Left colon (tissue), 2 donors: ENCODE results near the gene CCDC106. TPM values are rescaled to one million over a fixed set of nuclear protein-coding genes. Genes with fewer than 3 reads are reported as not detected.
A peak's percentile ranks its signal among the peaks of the same experiment; 100 is the strongest.

Experiments used
- ATAC-seq: fragments of 200-7000 bp; cut with Tn5 transposase; one replicate; pipeline ENCODE4 v1.9.1; 2020; ENCODE audit warnings: mild to moderate bottlenecking, moderate library complexity
- DNase-seq, 2 donors: peaks; one replicate each; pipeline ENCODE4 v3.0.0-alpha.2; 2020
- intact Hi-C, 2 donors: fragments of 100-400 bp; cut with DNase I in 1 of 2; cut with micrococcal nuclease in 1 of 2; formaldehyde crosslinking; loops; one replicate each; pipeline versions ENCODE4 v1.11.2 to v1.14.0; 2022; cut with DNase I, micrococcal nuclease
- total RNA-seq, 2 donors: library from RNA; stranded (reverse); fragmentation: NEBNext Ultra II Directional; extraction: Animal tissue kit (Norgen Biotek cat#: 25700); gene quantifications; one replicate each; pipeline ENCODE4 v1.2.1, GENCODE V29; 2021
- donor health status: DM: no; HTN: no; CAD: no.
- donor health status: DM: yes; HTN: yes; CAD: no.

The CCDC106 gene
- total RNA-seq, 2 donors from 2014 or later = 6.2 to 6.7 TPM

GRCh38 chr19:55644842-55645511, 3.0 kb upstream of the CCDC106 start:
- intact Hi-C loops = no loop called here
- DNase-seq (no peak), ATAC-seq (no peak)

DNA sequence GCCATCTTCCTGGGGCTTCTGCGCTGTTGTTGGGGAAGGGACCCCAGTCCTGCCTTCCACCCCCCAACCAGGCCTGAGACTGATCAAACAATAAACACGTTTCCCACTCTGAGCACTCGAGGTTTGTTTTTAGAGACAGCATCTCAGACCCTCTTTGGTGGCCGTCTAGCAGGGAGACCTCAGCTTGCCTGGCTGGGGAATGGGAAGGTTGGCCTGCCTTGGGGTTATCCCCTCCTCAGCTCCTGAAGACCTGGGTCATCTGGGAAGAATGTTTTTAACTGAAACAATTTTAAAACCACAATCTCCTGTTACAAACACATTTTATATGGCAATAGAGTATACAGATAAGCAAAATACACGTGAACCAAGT, 2.5 kb upstream of the CCDC106 start:
- ATAC-seq (no peak), DNase-seq (no peak)
- intact Hi-C loops = no loop called here

- DNase-seq (no peak), ATAC-seq (no peak)
- intact Hi-C loops = no loop called here
Measured at GRCh38 chr19:55646889-55647731, 902 bp upstream of the CCDC106 start.

DNA sequence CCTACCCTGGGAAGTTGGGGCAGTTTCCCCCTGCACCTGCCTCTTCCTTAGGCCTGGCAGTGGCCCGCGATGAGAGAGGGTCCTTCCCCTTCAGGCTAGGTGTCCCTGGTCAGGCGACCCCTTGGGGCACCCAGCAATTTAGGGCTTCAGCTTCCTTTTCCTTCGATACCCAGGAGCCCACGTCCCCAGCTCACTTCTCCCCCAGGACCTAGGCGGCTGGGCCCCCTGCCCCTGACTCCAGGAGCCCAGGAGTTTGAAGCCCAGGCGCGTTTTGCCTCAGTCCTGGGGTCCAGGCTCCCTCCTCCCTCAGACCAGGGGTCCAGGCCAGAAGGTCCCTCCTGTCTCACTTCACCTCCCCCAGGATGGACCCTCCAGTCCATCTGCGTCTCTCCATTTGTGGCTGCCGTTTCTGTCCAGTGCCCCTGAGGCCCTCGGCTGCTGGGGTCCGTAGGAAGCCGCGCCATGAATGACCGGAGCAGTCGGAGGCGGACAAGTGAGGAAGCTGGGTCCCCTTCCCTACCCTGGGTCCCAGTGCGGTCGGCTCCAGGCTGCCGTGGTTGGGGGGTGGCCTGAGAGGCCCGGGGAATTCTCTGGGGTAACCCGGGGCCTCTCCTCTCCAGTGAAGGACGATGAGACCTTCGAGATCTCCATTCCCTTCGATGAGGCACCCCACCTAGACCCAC, 714 bp downstream of the CCDC106 start:
- ATAC-seq = no peak
- DNase-seq = no peak
- intact Hi-C loops = no loop called here

DNA sequence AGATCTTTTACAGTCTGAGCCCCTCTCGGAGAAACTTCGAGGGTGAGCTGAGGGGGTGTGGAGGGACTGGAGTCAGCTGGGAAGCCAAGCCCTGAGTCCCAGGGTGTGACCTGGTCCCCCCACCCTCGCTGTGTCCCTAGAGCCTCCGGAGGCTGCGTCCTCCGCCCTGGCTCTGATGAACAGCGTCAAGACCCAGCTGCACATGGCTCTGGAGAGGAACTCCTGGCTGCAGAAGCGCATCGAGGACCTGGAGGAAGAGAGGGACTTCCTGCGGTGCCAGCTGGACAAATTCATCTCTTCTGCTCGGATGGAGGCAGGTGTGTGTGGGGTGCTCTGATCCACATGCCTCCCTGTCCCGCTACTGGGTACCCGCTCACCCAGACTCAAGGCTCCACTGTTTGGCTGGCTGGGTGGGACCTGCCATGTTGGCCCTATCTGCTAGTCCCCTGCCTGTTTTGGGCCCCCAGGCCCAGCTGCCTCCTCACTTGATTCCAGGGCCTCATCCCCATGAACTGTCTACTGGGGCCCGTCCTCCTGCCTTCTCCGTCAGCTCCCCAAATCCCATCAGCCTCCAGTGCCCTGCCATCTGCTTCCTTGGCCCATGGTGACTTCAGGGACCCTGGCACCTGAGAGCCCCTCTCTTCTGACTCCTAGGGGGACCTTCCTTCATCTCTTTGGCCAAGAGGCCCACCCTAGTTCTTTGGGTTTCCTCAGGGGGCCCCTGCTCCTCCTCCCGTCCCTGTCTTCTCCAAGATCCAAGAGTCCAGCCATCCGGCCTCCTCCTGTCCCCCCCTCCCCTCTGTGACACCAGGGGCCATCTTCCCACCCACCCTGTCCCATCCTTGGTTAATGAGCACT, 1.5 kb downstream of the CCDC106 start:
- ATAC-seq (no peak), DNase-seq (no peak)
- intact Hi-C loops = no loop called here

DNA sequence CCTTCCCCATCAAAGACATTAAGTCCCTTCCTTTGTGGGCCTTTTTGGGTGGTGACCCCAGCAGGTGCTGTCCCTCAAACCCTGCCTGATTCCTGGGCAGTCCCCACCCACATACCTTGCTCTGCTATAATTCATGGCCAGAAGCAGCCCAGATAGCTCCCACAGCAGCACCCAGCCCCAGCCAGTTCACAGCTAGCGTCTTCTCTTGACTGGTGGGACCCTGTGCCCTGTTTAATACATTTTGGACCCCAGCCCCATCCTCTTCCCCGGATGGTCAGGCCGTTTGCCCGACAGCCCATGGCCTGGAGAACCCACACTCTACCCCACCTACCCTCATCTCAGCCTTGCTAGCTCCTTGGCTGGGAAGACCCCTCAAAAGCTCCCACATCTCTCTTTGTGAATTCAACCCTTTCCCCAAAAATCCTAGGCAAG, 2.1 kb downstream of the CCDC106 start:
- intact Hi-C loops = no loop called here

GRCh38 chr19:55650602-55651230, 2.7 kb downstream of the CCDC106 start:
- no peak for DNase-seq
- intact Hi-C loops = no loop called here
- no peak for ATAC-seq

More for the DNA sequence above, 2.1 kb downstream of the CCDC106 start:
- ATAC-seq (no peak), DNase-seq (no peak)

DNA sequence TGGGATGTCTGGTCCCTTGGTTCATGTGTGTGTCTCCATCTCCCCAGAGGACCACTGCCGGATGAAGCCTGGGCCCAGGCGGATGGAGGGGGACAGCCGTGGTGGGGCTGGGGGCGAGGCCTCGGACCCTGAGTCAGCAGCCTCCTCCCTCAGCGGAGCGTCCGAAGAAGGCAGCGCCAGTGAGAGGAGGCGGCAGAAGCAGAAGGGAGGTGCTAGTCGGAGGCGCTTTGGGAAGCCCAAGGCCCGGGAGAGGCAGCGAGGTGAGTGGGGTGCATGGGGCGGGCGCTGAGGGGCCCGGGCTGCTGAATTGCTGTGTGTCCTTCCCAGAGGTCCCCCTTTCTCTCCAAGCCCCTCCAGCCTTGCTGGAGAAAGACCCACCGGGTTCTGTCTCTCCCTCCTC, 3.2 kb downstream of the CCDC106 start:
- DNase-seq = no peak
- intact Hi-C loops = no loop called here
- ATAC-seq = no peak

DNA sequence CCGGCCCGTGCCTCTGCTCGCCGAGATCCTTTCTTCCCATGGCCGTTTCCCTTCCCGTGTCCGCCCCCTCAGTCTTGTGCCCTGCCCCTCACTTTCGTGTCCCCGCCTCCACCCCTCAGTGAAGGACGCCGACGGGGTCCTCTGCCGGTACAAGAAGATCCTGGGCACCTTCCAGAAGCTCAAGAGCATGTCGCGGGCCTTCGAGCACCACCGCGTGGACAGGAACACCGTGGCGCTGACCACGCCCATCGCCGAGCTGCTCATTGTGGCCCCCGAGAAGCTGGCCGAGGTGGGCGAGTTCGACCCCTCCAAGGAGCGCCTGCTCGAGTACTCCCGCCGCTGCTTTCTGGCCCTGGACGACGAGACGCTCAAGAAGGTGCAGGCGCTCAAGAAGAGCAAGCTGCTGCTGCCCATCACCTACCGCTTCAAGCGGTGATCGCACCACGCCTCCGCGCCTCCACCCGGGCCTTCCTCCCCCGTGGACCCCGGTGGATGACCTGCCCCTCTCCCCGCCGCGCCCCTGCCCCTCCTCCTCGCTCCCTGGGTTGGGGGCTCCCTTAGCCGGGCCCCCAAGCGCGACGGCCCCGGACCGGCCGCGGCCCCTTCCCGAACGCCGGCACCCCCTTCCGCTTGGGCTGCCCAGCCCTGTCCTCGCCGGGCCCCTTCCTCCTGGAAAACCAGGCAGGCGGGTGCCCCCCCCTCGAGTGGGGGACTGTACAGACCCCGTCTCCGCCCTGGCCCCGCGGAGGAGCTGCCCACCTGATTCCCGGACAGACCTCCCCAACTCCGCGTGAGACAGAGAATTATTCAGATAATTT, 4.5 kb downstream of the CCDC106 start:
- ATAC-seq (no peak), DNase-seq (peak in 1 of 2 donors; percentile 52)
- intact Hi-C loops = no loop called here

GRCh38 chr19:55653651-55654322, 5.8 kb downstream of the CCDC106 start:
- peak; percentile 62 for ATAC-seq
- peak; percentile 97 for DNase-seq
- intact Hi-C loops = no loop called here

DNA sequence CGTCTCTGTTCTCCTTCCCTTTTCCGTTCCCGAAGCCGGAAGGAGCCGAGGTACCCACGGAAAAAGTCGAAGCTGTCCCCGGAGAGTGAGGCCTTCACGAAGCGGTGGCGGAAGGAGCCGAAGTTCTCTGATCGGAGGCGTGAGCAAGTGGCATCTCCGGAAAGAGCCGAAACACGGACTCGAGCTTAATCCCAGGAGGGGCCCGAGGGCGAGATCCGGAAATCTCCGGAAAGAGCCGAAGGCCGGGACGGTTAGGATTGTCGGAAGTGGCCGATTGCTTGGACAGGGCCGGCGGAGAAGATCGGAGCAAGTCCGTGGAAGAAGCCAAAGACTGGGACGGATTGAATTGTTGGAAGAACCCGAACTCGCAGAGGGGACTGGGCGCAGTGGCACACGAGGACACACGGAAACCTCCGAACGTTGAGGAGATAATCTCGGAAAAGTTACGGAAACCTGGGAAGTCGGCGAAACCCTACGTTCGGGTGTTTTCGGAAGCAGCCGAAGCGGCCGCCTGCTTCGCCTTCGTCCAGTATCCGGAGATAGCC, 6.4 kb downstream of the CCDC106 start:
- intact Hi-C loops = no loop called here
- ATAC-seq = peak; percentile 79
- peak; percentile 99 to 100 for DNase-seq

GRCh38 chr19:55654868-55655647, 7.0 kb downstream of the CCDC106 start, which contains the start of gene U2AF2:
TSS of gene U2AF2 (plus strand) at chr19:55655035. CDS start at chr19:55655105, 70 bp downstream.
- intact Hi-C loops = no loop called here
- DNase-seq (peak; percentile 93 to 98), ATAC-seq (peak; percentile 63)

DNA sequence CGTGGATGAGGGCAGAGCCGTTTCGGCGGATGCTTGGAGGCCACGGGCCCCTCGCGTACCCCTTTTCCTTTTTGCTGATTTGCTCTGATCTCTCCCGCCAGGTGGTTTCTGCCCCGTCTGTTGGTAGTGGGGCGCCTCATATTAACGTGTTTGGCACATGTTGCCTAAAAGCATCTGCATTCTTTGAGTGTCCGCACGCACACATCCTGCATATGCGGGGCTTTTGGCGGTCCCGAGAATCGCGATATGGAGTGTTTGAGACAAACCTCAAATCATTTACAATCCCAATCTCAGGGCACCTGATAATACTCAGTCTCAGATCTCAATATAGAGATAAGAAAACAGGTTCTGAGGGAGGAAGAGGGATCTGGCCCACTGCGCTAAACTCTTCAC, 7.6 kb downstream of the CCDC106 start:
- DNase-seq = no peak
- intact Hi-C loops = no loop called here
- no peak for ATAC-seq

DNA sequence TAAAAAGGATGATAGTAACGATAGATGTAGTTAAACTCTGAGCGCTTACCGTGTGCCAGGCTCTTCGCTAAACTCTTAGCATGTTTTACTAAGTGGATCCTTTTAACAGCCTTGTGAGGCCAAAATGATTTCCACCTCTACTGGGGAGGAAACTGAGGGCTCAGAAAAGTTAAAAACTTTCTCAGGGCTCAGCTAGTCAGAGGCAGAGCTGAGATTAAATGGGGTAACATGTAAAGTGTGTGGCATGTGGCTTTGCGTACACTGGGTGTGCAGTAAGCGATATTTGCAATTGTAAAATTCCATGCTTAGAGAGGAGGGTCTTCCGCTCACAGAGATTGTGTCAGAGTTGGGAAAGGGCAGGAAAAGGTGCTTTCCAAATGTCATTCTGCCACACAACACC, 8.5 kb downstream of the CCDC106 start:
- ATAC-seq (no peak), DNase-seq (no peak)
- intact Hi-C loops = no loop called here

- intact Hi-C loops = no loop called here
- no peak for DNase-seq
- ATAC-seq = no peak
Measured at GRCh38 chr19:55656988-55657747, 9.2 kb downstream of the CCDC106 start.
